Omental fat pad (tissue), 4 donors: Measurements from ENCODE around the gene CABLES2. TPM values are rescaled to one million over a fixed set of nuclear protein-coding genes. Genes with fewer than 3 reads are reported as not detected.

Experiments used
- ATAC-seq: fragments of 150-250 bp; one replicate; pipeline ENCODE4 v1.9.1; 2016; ENCODE audit warnings: mild to moderate bottlenecking, moderate library complexity; ENCODE audit not compliant: low FRiP score
- DNase-seq: peaks from one replicate; pipeline ENCODE4 v3.0.0-alpha.2; 2019; ENCODE audit warnings: low spot score
- CTCF ChIP-seq, 3 donors: fragments of 450-650 bp; IDR thresholded peaks; one replicate each; pipeline ENCODE4 v1.5.1; 2016 to 2017; ENCODE audit warnings: antibody characterized with exemption in 3 of 3, mild to moderate bottlenecking in 3 of 3, moderate library complexity in 2 of 3
- total RNA-seq, 4 donors: library from RNA; depleted of rRNA; stranded (reverse); fragments of >200 nt; gene quantifications; one replicate each; pipeline ENCODE4 v1.1.0, GENCODE V29; 2016

CABLES2 gene
- total RNA-seq, 4 donors from 2014 or later = 1.5 to 2.8 (median 2.5) TPM

GRCh38 chr20:62411479-62412193 lies 4.6 kb upstream of the CABLES2 start:
- DNase-seq (no peak), ATAC-seq (no peak)
- TF ChIP-seq CTCF (IDR thresholded peaks at IDR 0.05) = no peak

- DNase-seq = no peak
- no peak for ATAC-seq
- no peak for TF ChIP-seq CTCF (IDR thresholded peaks at IDR 0.05)
Observed at GRCh38 chr20:62410746-62411478, 3.8 kb upstream of the CABLES2 start.

- ATAC-seq (no peak), DNase-seq (no peak)
Observed at GRCh38 chr20:62409931-62410745, 3.1 kb upstream of the CABLES2 start.

GRCh38 chr20:62409086-62409853 lies 2.2 kb upstream of the CABLES2 start:
- TF ChIP-seq CTCF (IDR thresholded peaks at IDR 0.05) = no peak
- DNase-seq (no peak), ATAC-seq (no peak)

More at GRCh38 chr20:62409931-62410745, 3.1 kb upstream of the CABLES2 start:
- no peak for TF ChIP-seq CTCF (IDR thresholded peaks at IDR 0.05)

- no peak for DNase-seq
- TF ChIP-seq CTCF (IDR thresholded peaks at IDR 0.05) = no peak
- no peak for ATAC-seq
Observed at GRCh38 chr20:62408640-62409039, 1.6 kb upstream of the CABLES2 start.

- ATAC-seq = no peak
- no peak for TF ChIP-seq CTCF (IDR thresholded peaks at IDR 0.05)
- DNase-seq = no peak
Observed at GRCh38 chr20:62408055-62408454, 970 bp upstream of the CABLES2 start.
